H9 (cell line): ENCODE measurements around the gene C10orf120. TPM values are rescaled to one million over a fixed set of nuclear protein-coding genes. Genes with fewer than 3 reads are reported as not detected.

Experiments
- DNase-seq: peaks from one replicate; pipeline ENCODE4 v3.0.0-alpha.2; 2017
- H2AFZ ChIP-seq: one replicate; pipeline ENCODE4 v1.6.1; 2013; ENCODE audit warnings: mild to moderate bottlenecking, low read length, control low read depth, moderate library complexity
- H2AK5ac ChIP-seq: 2 replicates; pipeline ENCODE4 v1.6.1; 2013; ENCODE audit warnings: low read length, control low read depth, mixed read lengths; ENCODE audit not compliant: insufficient read length
- H2BK120ac ChIP-seq: one replicate; pipeline ENCODE4 v1.6.1; 2013; ENCODE audit warnings: low read depth, mild to moderate bottlenecking, low read length, control low read depth, inconsistent platforms; ENCODE audit not compliant: poor library complexity, severe bottlenecking
- H2BK12ac ChIP-seq: 2 replicates; pipeline ENCODE4 v1.6.1; 2013; ENCODE audit warnings: low read length, control low read depth, mixed read lengths, low read depth; ENCODE audit not compliant: insufficient read length
- H2BK15ac ChIP-seq: 2 replicates; pipeline ENCODE4 v1.6.1; 2013; ENCODE audit warnings: low read depth, low read length, control low read depth
- H2BK20ac ChIP-seq: one replicate; pipeline ENCODE4 v1.6.1; 2013; ENCODE audit warnings: low read depth, mild to moderate bottlenecking, low read length, control low read depth, inconsistent platforms; ENCODE audit not compliant: poor library complexity, severe bottlenecking
- H2BK5ac ChIP-seq: 2 replicates; pipeline ENCODE4 v1.6.1; 2013; ENCODE audit warnings: low read length, control low read depth, mixed read lengths; ENCODE audit not compliant: insufficient read length
- H3K14ac ChIP-seq: 2 replicates; pipeline ENCODE4 v1.6.1; 2013; ENCODE audit warnings: low read length, control low read depth; ENCODE audit not compliant: insufficient read depth
- H3K18ac ChIP-seq: 2 replicates; pipeline ENCODE4 v1.6.1; 2013; ENCODE audit warnings: low read depth, mild to moderate bottlenecking, mixed read lengths, low read length, control low read depth; ENCODE audit not compliant: insufficient read length
- H3K23ac ChIP-seq: 2 replicates; pipeline ENCODE4 v1.6.1; 2013; ENCODE audit warnings: low read length, control low read depth, mixed read lengths, low read depth; ENCODE audit not compliant: insufficient read length
- H3K23me2 ChIP-seq: 2 replicates; pipeline ENCODE4 v1.6.1; 2013; ENCODE audit warnings: low read depth, mild to moderate bottlenecking, mixed read lengths, low read length, control low read depth; ENCODE audit not compliant: insufficient read length, poor library complexity, severe bottlenecking
- H3K27ac ChIP-seq: 2 replicates; pipeline ENCODE4 v1.5.1; 2013; ENCODE audit warnings: low read length, control low read depth, mixed read lengths, low read depth; ENCODE audit not compliant: insufficient read length
- H3K27me3 ChIP-seq: 2 replicates; pipeline ENCODE4 v1.6.1; 2013; ENCODE audit warnings: low read length, control low read depth, inconsistent platforms; ENCODE audit not compliant: insufficient read depth
- H3K4ac ChIP-seq: 2 replicates; pipeline ENCODE4 v1.6.1; 2013; ENCODE audit warnings: low read depth, mild to moderate bottlenecking, control low read depth, inconsistent platforms, low read length, moderate library complexity
- H3K4me1 ChIP-seq: 2 replicates; pipeline ENCODE4 v1.6.1; 2013; ENCODE audit warnings: low read length, control low read depth, inconsistent platforms; ENCODE audit not compliant: insufficient read depth
- H3K4me2 ChIP-seq: 2 replicates; pipeline ENCODE4 v1.6.1; 2013; ENCODE audit warnings: low read length, control low read depth, mixed read lengths; ENCODE audit not compliant: insufficient read length, insufficient read depth
- H3K56ac ChIP-seq: 2 replicates; pipeline ENCODE4 v1.6.1; 2013; ENCODE audit warnings: low read depth, mild to moderate bottlenecking, mixed read lengths, low read length, control low read depth; ENCODE audit not compliant: insufficient read length
- H3K79me1 ChIP-seq: 2 replicates; pipeline ENCODE4 v1.6.1; 2013; ENCODE audit warnings: low read depth, mild to moderate bottlenecking, moderate library complexity, low read length, control low read depth, inconsistent platforms; ENCODE audit not compliant: insufficient read depth, poor library complexity, severe bottlenecking
- H3K79me2 ChIP-seq: 2 replicates; pipeline ENCODE4 v1.6.1; 2013; ENCODE audit warnings: low read length, control low read depth, inconsistent platforms; ENCODE audit not compliant: insufficient read depth
- H3K9ac ChIP-seq: 2 replicates; pipeline ENCODE4 v1.6.1; 2013; ENCODE audit warnings: low read length, control low read depth, mixed read lengths; ENCODE audit not compliant: insufficient read length; ENCODE audit errors: extremely low read depth
- H3K9me3 ChIP-seq: one replicate; pipeline ENCODE4 v1.6.1; 2013; ENCODE audit warnings: low read depth, low read length, inconsistent platforms; ENCODE audit not compliant: control insufficient read depth
- H3T11ph ChIP-seq: one replicate; pipeline ENCODE4 v1.6.1; 2013; ENCODE audit warnings: mild to moderate bottlenecking, low read length, control low read depth, inconsistent platforms
- H4K20me1 ChIP-seq: one replicate; pipeline ENCODE4 v1.6.1; 2013; ENCODE audit not compliant: control insufficient read depth, insufficient read length, insufficient read depth
- H4K5ac ChIP-seq: 2 replicates; pipeline ENCODE4 v1.6.1; 2013; ENCODE audit warnings: low read depth, mild to moderate bottlenecking, mixed read lengths, low read length, control low read depth; ENCODE audit not compliant: insufficient read length
- H4K8ac ChIP-seq: replicated peaks from 2 replicates; pipeline ENCODE4 v1.6.1; 2013; ENCODE audit warnings: low read length, control low read depth, mixed read lengths, low read depth; ENCODE audit not compliant: insufficient read length
- H4K91ac ChIP-seq: 2 replicates; pipeline ENCODE4 v1.6.1; 2013; ENCODE audit warnings: low read depth, mild to moderate bottlenecking, moderate library complexity, mixed read lengths, low read length, control low read depth; ENCODE audit not compliant: insufficient read length
- H3K27ac Mint-ChIP-seq, 3 experiments: 2 replicates in 2 of 3; 3 replicates in 1 of 3; pipeline ENCODE4 v1.8.0; 2020 to 2021; ENCODE audit warnings: mixed read lengths in 3 of 3, mild to moderate bottlenecking in 1 of 3, moderate library complexity in 1 of 3
- H3K27me3 Mint-ChIP-seq: 2 replicates; pipeline ENCODE4 v1.8.0; 2021; ENCODE audit warnings: low read depth, mild to moderate bottlenecking, moderate library complexity, mixed read lengths
- H3K36me3 Mint-ChIP-seq, 3 experiments: 2 replicates in 2 of 3; 3 replicates in 1 of 3; pipeline ENCODE4 v1.8.0; 2020 to 2021; ENCODE audit warnings: low read depth in 3 of 3, mixed read lengths in 3 of 3; ENCODE audit not compliant: insufficient read depth in 1 of 3
- H3K4me1 Mint-ChIP-seq, 2 experiments: 2 replicates each; pipeline ENCODE4 v1.8.0; 2020; ENCODE audit warnings: mixed read lengths in 2 of 2
- H3K4me3 Mint-ChIP-seq, 2 experiments: 2 replicates in 1 of 2; 3 replicates in 1 of 2; pipeline ENCODE4 v1.8.0; 2020 to 2021; ENCODE audit warnings: mild to moderate bottlenecking in 2 of 2, mixed read lengths in 2 of 2, moderate library complexity in 1 of 2
- H3K9me3 Mint-ChIP-seq, 2 experiments: 2 replicates in 1 of 2; 3 replicates in 1 of 2; pipeline ENCODE4 v1.8.0; 2020; ENCODE audit warnings: mild to moderate bottlenecking in 2 of 2, mixed read lengths in 2 of 2, moderate library complexity in 1 of 2
- CTCF ChIP-seq: fragments of 200-600 bp; sonication (generic); conservative IDR thresholded peaks from 3 replicates; pipeline ENCODE4 v1.8.0; 2021; ENCODE audit warnings: antibody characterized with exemption, mild to moderate bottlenecking
- WGBS: extraction: QIAGEN DNeasy Blood & Tissue Kit; methylation state at CpG from one replicate; pipeline ENCODE4 v1.1.7; 2013; ENCODE audit warnings: missing lambda C conversion rate, low lambda C conversion rate, mixed read lengths; ENCODE audit not compliant: insufficient read length; ENCODE audit errors: extremely low coverage; 5-methylcytosine and 5-hydroxymethylcytosine counted together
- total RNA-seq: library from RNA; stranded (reverse); gene quantifications from 2 replicates; pipeline ENCODE4 v1.2.1, GENCODE V29; 2021

The C10orf120 gene
- total RNA-seq, 1 experiment from 2014 or later: not detected

- Histone ChIP-seq H4K5ac (no peak overlapping the region), H2BK120ac (no peak overlapping the region), H3K27me3 (no peaks in the 10 kb centered on the region), H2BK15ac (no peak overlapping the region), H3K56ac (no peak overlapping the region), H3K79me1 (no peaks in the 10 kb centered on the region), H3K23ac (no peak overlapping the region), H2BK12ac (no peak overlapping the region), H3K79me2 (no peaks in the 10 kb centered on the region), H2AK5ac (no peak overlapping the region), H3K4me2 (no peak overlapping the region), H3K9me3 (no peaks in the 10 kb centered on the region), H3T11ph (no peak overlapping the region), H3K4ac (no peak overlapping the region), H4K20me1 (no peaks in the 10 kb centered on the region), H3K18ac (no peak overlapping the region), H3K4me1 (no peaks in the 10 kb centered on the region), H3K14ac (no peak overlapping the region), H3K27ac (no peak overlapping the region), H4K91ac (no peak overlapping the region), H3K23me2 (no peaks in the 10 kb centered on the region), H2AFZ (no peak overlapping the region), H3K9ac (no peak overlapping the region), H2BK5ac (no peak overlapping the region), H4K8ac (no peak overlapping the region), H2BK20ac (no peak overlapping the region)
- Mint-ChIP-seq H3K9me3 (no peaks in the 10 kb centered on the region), H3K4me3 (no peak overlapping the region), H3K36me3 (no peaks in the 10 kb centered on the region), H3K27ac (no peak overlapping the region), H3K4me1 (peaks cover 3 to 4% of the 10 kb centered on the region in 2 experiments; a peak in 1 of 4 replicates), H3K27me3 (peaks cover 11% of the 10 kb centered on the region)
- no CpG with 5 or more reads among the region's 8 CpGs for WGBS
- DNase-seq: no peak
- no peak for TF ChIP-seq CTCF
Observed at GRCh38 chr10:122658356-122659049, 41.1 kb downstream of the C10orf120 start.
